ENCODE measurements around the gene THEMIS. TPM values are rescaled to one million over a fixed set of nuclear protein-coding genes. Genes with fewer than 3 reads are reported as not detected.

THEMIS gene
- total RNA-seq, 2 experiments from 2014 or later, result 79.5 to 80.1 TPM

DNA sequence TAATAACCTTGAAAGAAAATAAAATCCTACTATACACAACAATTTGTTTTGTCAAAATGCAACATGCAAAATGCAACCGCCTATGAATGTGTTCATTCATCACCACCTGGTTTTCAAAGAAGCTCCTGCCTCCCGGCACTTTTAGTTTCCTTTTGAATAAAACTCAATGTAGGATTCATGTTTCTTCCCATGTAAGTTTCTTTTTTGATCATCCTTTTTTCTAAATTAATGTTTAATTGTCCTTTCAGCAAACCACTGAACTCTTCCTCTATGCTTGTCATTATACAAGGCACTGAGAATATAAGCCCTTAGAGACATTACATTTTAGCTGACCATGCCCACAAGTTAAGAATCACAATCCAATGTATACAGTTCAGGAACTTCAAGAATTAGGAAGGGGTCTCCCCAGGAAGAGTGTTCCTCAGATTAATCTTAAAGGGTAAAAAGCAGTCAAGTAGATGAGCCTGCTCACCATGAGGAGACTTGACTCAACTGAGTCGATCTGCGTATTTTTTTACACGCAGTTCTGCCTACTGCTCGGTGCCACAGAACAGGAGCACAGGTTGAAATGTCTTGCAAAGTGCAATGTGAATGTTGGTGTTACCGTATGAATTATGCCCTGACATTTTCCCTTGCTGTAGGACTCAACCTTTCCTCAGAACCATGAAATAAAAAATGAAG, 7.2 kb upstream of the THEMIS start:
- no peaks in the 10 kb centered on the region for H3K27me3 Mint-ChIP-seq
- peak overlapping the region; percentile 70 for H3K4me3 Mint-ChIP-seq
- H3K4me1 Mint-ChIP-seq (ENCODE audit: low read depth), result peaks cover 71% of the 10 kb centered on the region
- H3K36me3 Mint-ChIP-seq (ENCODE audit: low read depth), result peaks cover 47% of the 10 kb centered on the region
- peak; percentile 60 for DNase-seq
- TF ChIP-seq, protein P1, sequence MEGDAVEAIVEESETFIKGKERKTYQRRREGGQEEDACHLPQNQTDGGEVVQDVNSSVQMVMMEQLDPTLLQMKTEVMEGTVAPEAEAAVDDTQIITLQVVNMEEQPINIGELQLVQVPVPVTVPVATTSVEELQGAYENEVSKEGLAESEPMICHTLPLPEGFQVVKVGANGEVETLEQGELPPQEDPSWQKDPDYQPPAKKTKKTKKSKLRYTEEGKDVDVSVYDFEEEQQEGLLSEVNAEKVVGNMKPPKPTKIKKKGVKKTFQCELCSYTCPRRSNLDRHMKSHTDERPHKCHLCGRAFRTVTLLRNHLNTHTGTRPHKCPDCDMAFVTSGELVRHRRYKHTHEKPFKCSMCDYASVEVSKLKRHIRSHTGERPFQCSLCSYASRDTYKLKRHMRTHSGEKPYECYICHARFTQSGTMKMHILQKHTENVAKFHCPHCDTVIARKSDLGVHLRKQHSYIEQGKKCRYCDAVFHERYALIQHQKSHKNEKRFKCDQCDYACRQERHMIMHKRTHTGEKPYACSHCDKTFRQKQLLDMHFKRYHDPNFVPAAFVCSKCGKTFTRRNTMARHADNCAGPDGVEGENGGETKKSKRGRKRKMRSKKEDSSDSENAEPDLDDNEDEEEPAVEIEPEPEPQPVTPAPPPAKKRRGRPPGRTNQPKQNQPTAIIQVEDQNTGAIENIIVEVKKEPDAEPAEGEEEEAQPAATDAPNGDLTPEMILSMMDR (IDR thresholded peaks at IDR 0.05), result no peak
- H3K27ac Mint-ChIP-seq, result peak overlapping the region; percentile 88
- ChIA-PET POLR2A (interaction anchor here (0.5 to 1.9 kb wide), 5 partner anchors 9 to 342 kb away, joined by 3 to 12 read pairs (median 3); no protein-coding TSS in a partner anchor), CTCF (interaction anchor here (1.1 to 3.3 kb wide), 8 partner anchors 9 to 334 kb away, joined by 3 to 15 read pairs (median 5); no protein-coding TSS in a partner anchor)
- H3K9me3 Mint-ChIP-seq, result peaks cover 25% of the 10 kb centered on the region
- ATAC-seq, result peak; percentile 72
- intact Hi-C loops (cut with micrococcal nuclease), result no loop called here

DNA sequence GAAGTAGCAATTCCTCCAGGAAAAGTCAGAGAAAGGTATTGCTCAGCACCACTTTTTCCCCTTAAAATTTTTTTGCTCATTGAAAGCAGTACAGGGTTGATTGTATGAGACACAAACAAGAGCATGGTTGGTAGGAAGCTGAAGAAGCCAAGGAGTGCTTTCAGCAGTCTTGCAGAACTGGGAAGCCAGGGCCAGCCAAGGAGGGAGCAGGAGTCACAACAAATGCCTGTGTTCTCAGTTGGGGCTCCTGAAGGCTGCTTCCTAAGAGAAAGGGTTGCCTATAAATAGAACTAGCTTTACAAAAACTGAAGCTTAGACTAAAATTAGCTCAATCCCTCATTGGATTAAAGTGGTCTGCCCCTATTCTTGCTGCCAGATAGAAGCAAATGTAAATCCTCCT, 3.3 kb upstream of the THEMIS start:
- peak overlapping the region; percentile 56 for H3K4me3 Mint-ChIP-seq
- CTCF ChIA-PET, result interaction anchor here (1.8 to 2.3 kb wide), 2 partner anchors 15 to 49 kb away, joined by 5 to 10 read pairs; no protein-coding TSS in a partner anchor
- POLR2A ChIA-PET, result interaction anchor here (0.8 kb wide), 1 partner anchor 11 kb away, joined by 3 read pairs; no protein-coding TSS in a partner anchor
- no peaks in the 10 kb centered on the region for H3K27me3 Mint-ChIP-seq
- peaks cover 3% of the 10 kb centered on the region for H3K9me3 Mint-ChIP-seq
- ATAC-seq, result no peak
- TF ChIP-seq, protein P1 (IDR thresholded peaks at IDR 0.05), result no peak
- intact Hi-C loops (cut with micrococcal nuclease), result no loop called here
- peaks cover 35% of the 10 kb centered on the region for H3K36me3 Mint-ChIP-seq (ENCODE audit: low read depth)
- DNase-seq, result no peak
- peaks cover 62% of the 10 kb centered on the region for H3K4me1 Mint-ChIP-seq (ENCODE audit: low read depth)
- peak overlapping the region; percentile 89 for H3K27ac Mint-ChIP-seq

DNA sequence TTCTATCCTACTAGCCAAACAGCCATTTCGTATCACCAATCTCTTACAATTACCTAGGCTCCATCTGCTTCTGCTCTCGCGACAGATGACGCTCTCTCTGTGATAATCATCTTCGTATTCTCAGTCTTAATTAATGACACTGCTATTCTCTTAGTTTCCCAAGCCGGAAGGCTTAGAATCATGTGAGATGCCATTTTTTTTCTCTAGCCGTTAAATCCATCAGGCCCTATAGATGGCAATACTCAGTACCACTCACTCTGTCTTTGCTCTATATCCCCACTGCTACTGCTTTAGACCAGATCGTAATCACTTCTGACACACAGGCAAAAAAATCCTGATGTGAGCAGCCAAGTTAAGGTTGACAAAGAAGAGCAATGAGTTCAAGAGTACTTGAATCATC, 2.1 kb upstream of the THEMIS start:
- Mint-ChIP-seq H3K27ac (peak overlapping the region; percentile 88), H3K9me3 (peaks cover 1% of the 10 kb centered on the region), H3K36me3 (ENCODE audit: low read depth) (peaks cover 41% of the 10 kb centered on the region), H3K27me3 (no peaks in the 10 kb centered on the region), H3K4me3 (peak overlapping the region; percentile 99), H3K4me1 (ENCODE audit: low read depth) (peaks cover 58% of the 10 kb centered on the region)
- TF ChIP-seq, protein P1 (IDR thresholded peaks at IDR 0.05), result no peak
- CTCF ChIA-PET, result interaction anchor here (1.0 kb wide), 2 partner anchors 11 to 38 kb away, joined by 3 to 4 read pairs; no protein-coding TSS in a partner anchor
- DNase-seq (peak; percentile 31), ATAC-seq (peak; percentile 26)
- intact Hi-C loops (cut with micrococcal nuclease), result no loop called here
- POLR2A ChIA-PET, result interaction anchor here (0.5 to 1.3 kb wide), 3 partner anchors 9 to 404 kb away, joined by 3 to 4 read pairs (median 3); no protein-coding TSS in a partner anchor

DNA sequence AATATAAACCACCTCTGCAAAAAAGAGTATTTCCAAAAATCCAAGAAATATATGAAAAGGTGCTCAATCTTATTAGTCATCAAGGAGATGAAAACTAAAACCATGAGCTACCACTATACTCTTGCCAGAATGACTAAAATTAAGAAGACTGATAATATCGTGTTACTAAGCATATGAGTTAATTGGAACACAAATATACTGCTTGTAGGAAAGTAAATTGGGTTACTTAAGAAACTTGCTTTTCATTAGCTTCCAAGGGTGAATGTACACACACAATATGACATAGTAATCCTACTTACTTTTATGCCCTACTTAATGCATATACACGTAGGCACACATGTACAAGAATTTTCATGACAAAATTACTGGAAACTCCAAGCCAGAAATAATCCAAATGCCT, 3.4 kb downstream of the THEMIS start:
- ChIA-PET CTCF (interaction anchor here (0.7 to 1.1 kb wide), 3 partner anchors 19 to 84 kb away, joined by 3 read pairs; no protein-coding TSS in a partner anchor), POLR2A (interaction anchor here (1.1 to 1.3 kb wide), 2 partner anchors 37 to 39 kb away, joined by 3 read pairs; no protein-coding TSS in a partner anchor)
- intact Hi-C loops (cut with micrococcal nuclease), result loop anchor here (5.0 kb wide), 1 partner anchor 80 kb away; no protein-coding TSS in a partner anchor
- Mint-ChIP-seq H3K27me3 (no peaks in the 10 kb centered on the region), H3K9me3 (no peaks in the 10 kb centered on the region), H3K27ac (peak overlapping the region; percentile 100), H3K4me1 (ENCODE audit: low read depth) (peaks cover 18% of the 10 kb centered on the region), H3K4me3 (peak overlapping the region; percentile 99), H3K36me3 (ENCODE audit: low read depth) (peaks cover 42% of the 10 kb centered on the region)
- TF ChIP-seq, protein P1 (IDR thresholded peaks at IDR 0.05), result no peak
- DNase-seq (no peak), ATAC-seq (peak; percentile 40)
